Progenitor cell of endocrine pancreas (in vitro differentiated cells): Measurements from ENCODE around the gene CCDC150. TPM values are rescaled to one million over a fixed set of nuclear protein-coding genes. Genes with fewer than 3 reads are reported as not detected.
"Not testable (repeated sequence)": the region's sequence is repeated elsewhere in the genome, so short reads cannot be mapped to it uniquely, and the experiment has no call there.

Experiments used
- DNase-seq: peaks from one replicate; pipeline ENCODE4 v3.0.0; 2021; ENCODE audit warnings: low spot score; ENCODE audit not compliant: unreplicated experiment
- H3K27ac Mint-ChIP-seq: 2 replicates; pipeline ENCODE4 v1.8.0; 2021; ENCODE audit warnings: mild to moderate bottlenecking, moderate library complexity, mixed read lengths
- H3K27me3 Mint-ChIP-seq: 2 replicates; pipeline ENCODE4 v1.8.0; 2021; ENCODE audit warnings: mixed read lengths
- H3K36me3 Mint-ChIP-seq: 2 replicates; pipeline ENCODE4 v1.8.0; 2022; ENCODE audit warnings: mixed read lengths; ENCODE audit not compliant: insufficient read depth
- H3K4me1 Mint-ChIP-seq: 2 replicates; pipeline ENCODE4 v1.8.0; 2021; ENCODE audit warnings: low read depth, mixed read lengths
- H3K4me3 Mint-ChIP-seq: 2 replicates; pipeline ENCODE4 v1.8.0; 2021; ENCODE audit warnings: low read depth, mild to moderate bottlenecking, moderate library complexity, mixed read lengths
- H3K9me3 Mint-ChIP-seq: 2 replicates; pipeline ENCODE4 v1.8.0; 2021; ENCODE audit warnings: low read depth, mixed read lengths
- CTCF ChIP-seq: fragments of 200-600 bp; sonication (generic); IDR thresholded peaks from one replicate; pipeline ENCODE4 v1.5.0; 2021; ENCODE audit warnings: antibody characterized with exemption, mild to moderate bottlenecking; ENCODE audit not compliant: unreplicated experiment
- total RNA-seq: library from RNA; stranded (reverse); gene quantifications from 2 replicates; pipeline ENCODE4 v1.2.1, GENCODE V29; 2021

The CCDC150 gene
- total RNA-seq, 1 donor from 2014 or later, result 40.1 TPM

GRCh38 chr2:196601430-196602306 is 37.8 kb upstream of the CCDC150 start:
- Mint-ChIP-seq H3K36me3 (no peaks in the 10 kb centered on the region), H3K27ac (peak overlapping the region; percentile 21), H3K4me1 (peaks cover 4% of the 10 kb centered on the region), H3K27me3 (peaks cover 1% of the 10 kb centered on the region), H3K9me3 (no peaks in the 10 kb centered on the region), H3K4me3 (no peak overlapping the region)
- no peak for TF ChIP-seq CTCF
- DNase-seq, result no peak

- Mint-ChIP-seq H3K27me3 (no peaks in the 10 kb centered on the region), H3K9me3 (peaks cover 6% of the 10 kb centered on the region), H3K36me3 (no peaks in the 10 kb centered on the region), H3K4me3 (no peak overlapping the region), H3K4me1 (peaks cover 13% of the 10 kb centered on the region), H3K27ac (no peak overlapping the region)
- TF ChIP-seq CTCF, result no peak
- no peak for DNase-seq
Observed at GRCh38 chr2:196604196-196604595, 35.3 kb upstream of the CCDC150 start.

- DNase-seq, result no peak
- Mint-ChIP-seq H3K4me3 (no peak overlapping the region), H3K4me1 (peaks cover 13% of the 10 kb centered on the region), H3K36me3 (no peaks in the 10 kb centered on the region), H3K27me3 (no peaks in the 10 kb centered on the region), H3K9me3 (peaks cover 6% of the 10 kb centered on the region), H3K27ac (peak overlapping the region; percentile 30)
- TF ChIP-seq CTCF, result no peak
Observed at GRCh38 chr2:196606516-196606915, 33.0 kb upstream of the CCDC150 start.

GRCh38 chr2:196607073-196607472 is 32.4 kb upstream of the CCDC150 start:
- TF ChIP-seq CTCF, result no peak
- Mint-ChIP-seq H3K4me1 (peaks cover 13% of the 10 kb centered on the region), H3K27me3 (no peaks in the 10 kb centered on the region), H3K27ac (no peak overlapping the region), H3K36me3 (no peaks in the 10 kb centered on the region), H3K4me3 (no peak overlapping the region), H3K9me3 (peaks cover 6% of the 10 kb centered on the region)
- no peak for DNase-seq

GRCh38 chr2:196607896-196608295 is 31.6 kb upstream of the CCDC150 start:
- H3K4me3 Mint-ChIP-seq, H3K36me3 Mint-ChIP-seq, DNase-seq, H3K27me3 Mint-ChIP-seq, H3K9me3 Mint-ChIP-seq, H3K27ac Mint-ChIP-seq: not testable (repeated sequence)
- H3K4me1 Mint-ChIP-seq, result peaks cover 13% of the 10 kb centered on the region

GRCh38 chr2:196609806-196610205 is 29.7 kb upstream of the CCDC150 start:
- H3K27me3 Mint-ChIP-seq, result no peaks in the 10 kb centered on the region
- H3K36me3 Mint-ChIP-seq, result no peaks in the 10 kb centered on the region
- TF ChIP-seq CTCF, result no peak
- no peak overlapping the region for H3K27ac Mint-ChIP-seq
- H3K4me1 Mint-ChIP-seq, result peaks cover 13% of the 10 kb centered on the region
- no peak overlapping the region for H3K4me3 Mint-ChIP-seq
- H3K9me3 Mint-ChIP-seq, result peaks cover 6% of the 10 kb centered on the region
- DNase-seq, result no peak
